Sigmoid colon (tissue), 7 donors: ENCODE measurements around the gene LONP2. TPM values are rescaled to one million over a fixed set of nuclear protein-coding genes. Genes with fewer than 3 reads are reported as not detected.

ENCODE experiments used
- DNase-seq: peaks from one replicate; pipeline ENCODE4 v3.0.0-alpha.2; 2019
- H3K27ac ChIP-seq, 4 donors: fragments of 200-600 bp; sonication (generic); one replicate each; pipeline ENCODE4 v1.5.1; 2016 to 2019; ENCODE audit warnings: mild to moderate bottlenecking in 1 of 4
- H3K27me3 ChIP-seq, 3 donors: fragments of 200-600 bp; sonication (generic); one replicate each; pipeline ENCODE4 v1.5.1; 2019; ENCODE audit warnings: mild to moderate bottlenecking in 1 of 3
- H3K36me3 ChIP-seq, 4 donors: fragments of 200-600 bp; sonication (generic); one replicate each; pipeline ENCODE4 v1.5.1; 2016 to 2019
- H3K4me1 ChIP-seq, 4 donors: fragments of 200-600 bp; sonication (generic); one replicate each; pipeline ENCODE4 v1.5.1; 2017 to 2019
- H3K4me3 ChIP-seq, 4 donors: fragments of 200-600 bp; sonication (generic); one replicate each; pipeline ENCODE4 v1.5.1; 2017 to 2019; ENCODE audit warnings: mild to moderate bottlenecking in 2 of 4, moderate library complexity in 1 of 4
- H3K9me3 ChIP-seq, 4 donors: fragments of 200-600 bp in 3 of 4; sonication (generic) in 3 of 4; one replicate each; pipeline versions ENCODE4 v1.5.1 to v1.6.1; 2013 to 2019
- CTCF ChIP-seq, 4 experiments: fragments of 450-650 bp in 3 of 4; fragments of 200-600 bp in 1 of 4; IDR thresholded peaks; one replicate each; pipeline ENCODE4 v1.5.1; 2016 to 2019; ENCODE audit warnings: antibody characterized with exemption in 4 of 4, mild to moderate bottlenecking in 3 of 4, moderate library complexity in 2 of 4
- EP300 ChIP-seq, 4 donors: sonication (generic); formaldehyde crosslinking; IDR thresholded peaks; one replicate each; pipeline ENCODE4 v1.6.1; 2017; ENCODE audit warnings: antibody characterized with exemption in 4 of 4
- POLR2A ChIP-seq, 2 donors: fragments of 450-650 bp; IDR thresholded peaks; one replicate each; pipeline ENCODE4 v1.6.1; 2016; ENCODE audit warnings: antibody characterized with exemption in 2 of 2, mild to moderate bottlenecking in 2 of 2, moderate library complexity in 2 of 2
- POLR2AphosphoS5 ChIP-seq, 4 donors: sonication (generic); formaldehyde crosslinking; IDR thresholded peaks; one replicate each; pipeline ENCODE4 v1.6.1; 2017; ENCODE audit warnings: antibody characterized with exemption in 4 of 4
- WGBS, 2 donors: extraction: QIAGEN DNeasy Blood & Tissue Kit; methylation state at CpG; one replicate each; pipeline ENCODE4 v1.1.7; 2013; 5-methylcytosine and 5-hydroxymethylcytosine counted together
- intact Hi-C: fragments of 100-400 bp; cut with DNase I; formaldehyde crosslinking; loops from one replicate; pipeline ENCODE4 v1.15.1; 2023
- polyA plus RNA-seq, 3 donors: library from polyadenylated mRNA; stranded (reverse); fragments of 200-250 nt; gene quantifications; one replicate each; pipeline ENCODE4 v1.2.3, GENCODE V29; 2013
- total RNA-seq, 4 donors: library from RNA; depleted of rRNA; stranded (reverse); fragments of >200 nt; gene quantifications; one replicate each; pipeline ENCODE4 v1.1.0, GENCODE V29; 2016
- donor health status: healthy with polysubstance abuse.
- donor health status: Bipolar disorder and iron deficiency.
- donor health status: healthy.

LONP2 gene
- total and polyA plus RNA-seq, 7 donors: 14.4 to 60.3 (median 42.3) TPM

GRCh38 chr16:48356633-48357376 lies 112.7 kb downstream of the LONP2 start:
- no peaks in the 10 kb centered on the region for H3K27me3 ChIP-seq
- H3K4me3 ChIP-seq: no peak overlapping the region
- H3K9me3 ChIP-seq: no peaks in the 10 kb centered on the region
- H3K4me1 ChIP-seq: peaks cover 0 to 8% (median under 1%) of the 10 kb centered on the region in 4 donors
- TF ChIP-seq POLR2AphosphoS5 (IDR thresholded peaks at IDR 0.05): no peak
- TF ChIP-seq CTCF (IDR thresholded peaks at IDR 0.05): no peak
- TF ChIP-seq POLR2A (IDR thresholded peaks at IDR 0.05): no peak
- DNase-seq: no peak
- no peak overlapping the region for H3K27ac ChIP-seq
- H3K36me3 ChIP-seq: peaks cover 0 to 45% (median 9%) of the 10 kb centered on the region in 4 donors
- intact Hi-C loops: no loop called here
- WGBS, 2 donors: 87 to 94% methylated on average over 4 of the region's 4 CpGs

- Histone ChIP-seq H3K9me3 (no peaks in the 10 kb centered on the region), H3K27ac (no peak overlapping the region), H3K27me3 (no peaks in the 10 kb centered on the region), H3K36me3 (peaks cover 0 to 32% (median 3%) of the 10 kb centered on the region in 4 donors), H3K4me1 (peaks cover 0 to 10% (median 3%) of the 10 kb centered on the region in 4 donors), H3K4me3 (no peak overlapping the region)
- DNase-seq: no peak
- TF ChIP-seq POLR2AphosphoS5 (IDR thresholded peaks at IDR 0.05): no peak
- 91 to 96% methylated on average over 3 of the region's 3 CpGs for WGBS, 2 donors
- intact Hi-C loops: no loop called here
Measured at GRCh38 chr16:48358419-48358818, 114.3 kb downstream of the LONP2 start.

- Histone ChIP-seq H3K4me1 (peaks cover 0 to 16% (median 12%) of the 10 kb centered on the region in 4 donors), H3K9me3 (no peaks in the 10 kb centered on the region), H3K36me3 (peaks cover 0 to 25% (median 3%) of the 10 kb centered on the region in 4 donors), H3K27ac (no peak overlapping the region), H3K4me3 (no peak overlapping the region), H3K27me3 (no peaks in the 10 kb centered on the region)
- TF ChIP-seq POLR2A (IDR thresholded peaks at IDR 0.05): no peak
- TF ChIP-seq CTCF (IDR thresholded peaks at IDR 0.05): no peak
- TF ChIP-seq EP300 (IDR thresholded peaks at IDR 0.05): no peak
- TF ChIP-seq POLR2AphosphoS5 (IDR thresholded peaks at IDR 0.05): no peak
- intact Hi-C loops: no loop called here
- WGBS, 2 donors: 97 to 98% methylated on average over 2 of the region's 2 CpGs
- DNase-seq: no peak
Measured at GRCh38 chr16:48359983-48360382, 115.9 kb downstream of the LONP2 start.

- no peak overlapping the region for H3K27ac ChIP-seq
- WGBS, 2 donors: 86 to 94% methylated on average over 3 of the region's 3 CpGs
- no peak for TF ChIP-seq CTCF (IDR thresholded peaks at IDR 0.05)
- no peak for TF ChIP-seq POLR2AphosphoS5 (IDR thresholded peaks at IDR 0.05)
- no peak for TF ChIP-seq POLR2A (IDR thresholded peaks at IDR 0.05)
- TF ChIP-seq EP300 (IDR thresholded peaks at IDR 0.05): no peak
Measured at GRCh38 chr16:48361012-48361411, 116.9 kb downstream of the LONP2 start.

GRCh38 chr16:48361540-48362144 lies 117.5 kb downstream of the LONP2 start:
- 94 to 95% methylated on average over 12 of the region's 12 CpGs for WGBS, 2 donors
- peaks cover 0 to 18% (median 3%) of the 10 kb centered on the region in 4 donors for H3K36me3 ChIP-seq
- intact Hi-C loops: no loop called here
- H3K4me1 ChIP-seq: peaks cover 0 to 30% (median 24%) of the 10 kb centered on the region in 4 donors
- no peaks in the 10 kb centered on the region for H3K9me3 ChIP-seq
- H3K4me3 ChIP-seq: no peak overlapping the region
- TF ChIP-seq POLR2A (IDR thresholded peaks at IDR 0.05) (no peak), CTCF (IDR thresholded peaks at IDR 0.05) (no peak), POLR2AphosphoS5 (IDR thresholded peaks at IDR 0.05) (no peak), EP300 (IDR thresholded peaks at IDR 0.05) (no peak)
- no peak for DNase-seq
- no peak overlapping the region for H3K27ac ChIP-seq
- no peaks in the 10 kb centered on the region for H3K27me3 ChIP-seq

More at GRCh38 chr16:48361012-48361411, 116.9 kb downstream of the LONP2 start:
- no peak for DNase-seq
- H3K9me3 ChIP-seq: no peaks in the 10 kb centered on the region
- H3K4me1 ChIP-seq: peaks cover 0 to 23% (median 19%) of the 10 kb centered on the region in 4 donors
- no peak overlapping the region for H3K4me3 ChIP-seq
- no peaks in the 10 kb centered on the region for H3K27me3 ChIP-seq
- intact Hi-C loops: no loop called here
- H3K36me3 ChIP-seq: peaks cover 0 to 18% (median 3%) of the 10 kb centered on the region in 4 donors
